GM12874 (cell line): ENCODE measurements around the gene MUC13.

Experiments used
- CTCF ChIP-seq: IDR thresholded peaks from 2 replicates; pipeline ENCODE4 v1.5.1; 2011; ENCODE audit warnings: low read depth, mild to moderate bottlenecking, control low read depth, low read length, moderate library complexity; ENCODE audit not compliant: insufficient read depth

Gene MUC13

GRCh38 chr3:124942613-124943012, 8.1 kb upstream of the MUC13 start:
- no peak for TF ChIP-seq CTCF

- TF ChIP-seq CTCF, result no peak
These were observed 7.2 kb upstream of the MUC13 start for GRCh38 chr3:124941771-124942170.

- no peak for TF ChIP-seq CTCF
These were observed 5.1 kb upstream of the MUC13 start for GRCh38 chr3:124939661-124940060.

- TF ChIP-seq CTCF, result no peak
These were observed 4.3 kb upstream of the MUC13 start for GRCh38 chr3:124938896-124939295.

GRCh38 chr3:124937049-124937448, 2.5 kb upstream of the MUC13 start:
- no peak for TF ChIP-seq CTCF

GRCh38 chr3:124935794-124936542, 1.4 kb upstream of the MUC13 start:
- TF ChIP-seq CTCF, result no peak

GRCh38 chr3:124935264-124935663, 713 bp upstream of the MUC13 start:
- TF ChIP-seq CTCF, result no peak
